Ovary (tissue), 9 donors: Measurements from ENCODE around the gene PLB1. TPM values are rescaled to one million over a fixed set of nuclear protein-coding genes. Genes with fewer than 3 reads are reported as not detected.

ENCODE experiments used
- DNase-seq, 5 donors: peaks; one replicate each; pipeline ENCODE4 v3.0.0-alpha.2; 2019 to 2020
- H3K27ac ChIP-seq, 2 donors: fragments of 200-600 bp; one replicate each; pipeline versions ENCODE4 v1.5.1 to v1.8.0; 2019 to 2022
- H3K27me3 ChIP-seq: fragments of 200-600 bp; one replicate; pipeline ENCODE4 v1.8.0; 2022
- H3K36me3 ChIP-seq: fragments of 200-600 bp; sonication (generic); one replicate; pipeline ENCODE4 v1.5.1; 2019
- H3K4me1 ChIP-seq: one replicate; pipeline ENCODE4 v1.8.1; 2013; ENCODE audit warnings: mild to moderate bottlenecking, moderate library complexity; ENCODE audit not compliant: insufficient read depth
- H3K4me3 ChIP-seq: fragments of 200-600 bp; sonication (generic); one replicate; pipeline ENCODE4 v1.5.1; 2017
- H3K9me3 ChIP-seq, 2 donors: fragments of 200-600 bp in 1 of 2; sonication (generic) in 1 of 2; one replicate each; pipeline versions ENCODE4 v1.5.1 to v1.8.1; 2013 to 2019; ENCODE audit warnings: mild to moderate bottlenecking in 1 of 2, moderate library complexity in 1 of 2
- CTCF ChIP-seq, 3 donors: fragments of 450-650 bp in 2 of 3; fragments of 200-600 bp in 1 of 3; IDR thresholded peaks; one replicate each; pipeline versions ENCODE4 v1.5.1 to v1.8.0; 2016 to 2022; ENCODE audit warnings: antibody characterized with exemption in 3 of 3, mild to moderate bottlenecking in 1 of 3
- EP300 ChIP-seq: sonication (generic); formaldehyde crosslinking; IDR thresholded peaks from one replicate; pipeline ENCODE4 v1.6.1; 2017; ENCODE audit warnings: antibody characterized with exemption
- POLR2A ChIP-seq: fragments of 450-650 bp; IDR thresholded peaks from one replicate; pipeline ENCODE4 v1.6.1; 2017; ENCODE audit warnings: antibody characterized with exemption, mild to moderate bottlenecking, moderate library complexity
- WGBS, 3 donors: extraction: QIAGEN DNeasy Blood & Tissue Kit in 1 of 3; methylation state at CpG; one replicate each; pipeline versions ENCODE4 v1.1.5 to v1.1.7; 2013 to 2017; 5-methylcytosine and 5-hydroxymethylcytosine counted together
- intact Hi-C, 4 donors: fragments of 100-400 bp; cut with DNase I; formaldehyde crosslinking; loops; one replicate each; pipeline versions ENCODE4 v1.11.0 to v1.15.1; 2022 to 2023
- polyA plus RNA-seq, 2 donors: library from polyadenylated mRNA; stranded (reverse); fragments of 200-250 nt in 1 of 2; fragments of 350-450 nt in 1 of 2; fragmentation: Illumina TruSeq in 1 of 2; extraction: RNeasy Lipid Tissue Mini Kit (QIAGEN cat#74804) in 1 of 2; gene quantifications; one replicate each; pipeline ENCODE4 v1.2.3, GENCODE V29; 2013 to 2014
- total RNA-seq, 7 donors: library from RNA; depleted of rRNA in 2 of 7; stranded (reverse); fragments of >200 nt in 2 of 7; fragmentation: NEBNext Ultra II Directional in 3 of 7; extraction: Animal tissue kit (Norgen Biotek cat#: 25700) in 3 of 7; gene quantifications; one replicate each; pipeline versions ENCODE4 v1.1.0 to v1.2.4, GENCODE V29; 2016 to 2023
- donor health status: DM: no; HTN: no; CAD: no; lungs with moderate emphysema.
- donor health status: DM: no; HTN: no; CAD: no.
- donor health status: Bipolar disorder and iron deficiency.
- donor health status: DM: yes; HTN: yes; CAD: no.
- donor health status: DM: no; HTN: no; CAD: no.
- donor health status: DM: yes; HTN: yes; CAD: no.

PLB1 gene
- total and polyA plus RNA-seq, 9 donors = 0.99 to 9.3 (median 2.7) TPM

GRCh38 chr2:28568533-28568932 lies 72.7 kb downstream of the PLB1 start:
- intact Hi-C loops = no loop called here
- no peak for TF ChIP-seq EP300
- no peak for TF ChIP-seq POLR2A
- TF ChIP-seq CTCF (IDR thresholded peaks at IDR 0.05) = no peak
- no peak overlapping the region for H3K27ac ChIP-seq
- H3K9me3 ChIP-seq = no peaks in the 10 kb centered on the region
- H3K4me1 ChIP-seq = no peaks in the 10 kb centered on the region
- no peak for DNase-seq
- no peak overlapping the region for H3K4me3 ChIP-seq
- WGBS, 3 donors = 66 to 78% (median 75%) methylated on average over 5 of the region's 5 CpGs
- no peaks in the 10 kb centered on the region for H3K27me3 ChIP-seq
- H3K36me3 ChIP-seq = no peaks in the 10 kb centered on the region

DNA sequence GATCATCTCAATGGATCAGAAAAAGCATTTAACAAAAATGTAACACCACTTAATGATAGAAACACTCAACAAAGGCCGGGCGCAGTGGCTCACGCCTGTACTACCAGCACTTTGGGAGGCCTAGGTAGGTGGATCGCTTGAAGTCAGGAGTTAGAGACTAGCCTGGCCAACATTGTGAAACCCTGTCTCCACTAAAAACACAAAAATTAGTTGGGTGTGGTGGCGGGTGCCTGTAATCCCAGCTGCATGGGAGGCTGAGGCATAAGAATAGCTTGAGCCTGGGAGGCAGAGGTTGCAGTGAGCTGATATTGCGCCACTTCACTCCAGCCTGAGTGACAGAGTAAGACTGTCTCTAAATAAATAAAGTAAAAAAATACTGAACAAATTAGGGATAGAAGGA lies 74.6 kb downstream of the PLB1 start:
- TF ChIP-seq EP300 (no peak), POLR2A (no peak), CTCF (IDR thresholded peaks at IDR 0.05) (no peak)
- no peaks in the 10 kb centered on the region for H3K27me3 ChIP-seq
- H3K4me1 ChIP-seq = no peaks in the 10 kb centered on the region
- no peak for DNase-seq
- H3K4me3 ChIP-seq = no peak overlapping the region
- no peaks in the 10 kb centered on the region for H3K36me3 ChIP-seq
- H3K9me3 ChIP-seq = no peaks in the 10 kb centered on the region
- 78 to 98% (median 94%) methylated on average over 6 of the region's 6 CpGs for WGBS, 3 donors
- intact Hi-C loops = no loop called here
- no peak overlapping the region for H3K27ac ChIP-seq

DNA sequence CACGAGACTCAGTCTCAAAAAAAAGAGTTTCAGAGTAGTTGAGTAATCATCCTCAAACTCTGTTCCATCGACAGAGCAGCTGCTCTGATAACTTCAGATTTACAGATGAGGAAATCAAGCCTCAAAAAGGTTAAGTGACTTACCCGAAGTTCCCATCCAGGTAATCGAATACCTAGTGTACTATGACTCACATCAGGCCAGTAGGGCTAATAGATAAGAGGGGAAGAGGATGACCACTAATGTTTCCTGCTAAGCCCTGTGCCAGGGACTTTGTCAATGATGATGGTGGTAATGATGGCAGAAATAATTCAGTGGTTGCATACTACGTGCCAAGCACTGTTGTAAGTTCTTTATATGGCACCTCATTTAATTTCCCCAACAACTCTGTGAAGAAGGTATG lies 80.9 kb downstream of the PLB1 start:
- 88 to 90% (median 89%) methylated on average over 5 of the region's 5 CpGs for WGBS, 3 donors
- H3K4me1 ChIP-seq = no peaks in the 10 kb centered on the region
- intact Hi-C loops = no loop called here
- no peaks in the 10 kb centered on the region for H3K9me3 ChIP-seq
- no peak for DNase-seq
- H3K27me3 ChIP-seq = no peaks in the 10 kb centered on the region
- no peak overlapping the region for H3K27ac ChIP-seq
- no peak overlapping the region for H3K4me3 ChIP-seq
- no peaks in the 10 kb centered on the region for H3K36me3 ChIP-seq
- TF ChIP-seq CTCF (IDR thresholded peaks at IDR 0.05) = no peak
- no peak for TF ChIP-seq EP300
- TF ChIP-seq POLR2A = no peak

- DNase-seq = no peak
- Histone ChIP-seq H3K36me3 (no peaks in the 10 kb centered on the region), H3K4me1 (no peaks in the 10 kb centered on the region), H3K27me3 (no peaks in the 10 kb centered on the region), H3K9me3 (no peaks in the 10 kb centered on the region), H3K4me3 (no peak overlapping the region), H3K27ac (no peak overlapping the region)
- TF ChIP-seq CTCF (IDR thresholded peaks at IDR 0.05) = no peak
- 88 to 91% (median 88%) methylated on average over 16 of the region's 16 CpGs for WGBS, 3 donors
- intact Hi-C loops = no loop called here
Observed at GRCh38 chr2:28577791-28578680, 82.2 kb downstream of the PLB1 start.
